ENCODE data around the gene AJM1. TPM values are rescaled to one million over a fixed set of nuclear protein-coding genes. Genes with fewer than 3 reads are reported as not detected.

Gene AJM1
- total RNA-seq, 1 experiment from 2014 or later: 7.2 TPM

DNA sequence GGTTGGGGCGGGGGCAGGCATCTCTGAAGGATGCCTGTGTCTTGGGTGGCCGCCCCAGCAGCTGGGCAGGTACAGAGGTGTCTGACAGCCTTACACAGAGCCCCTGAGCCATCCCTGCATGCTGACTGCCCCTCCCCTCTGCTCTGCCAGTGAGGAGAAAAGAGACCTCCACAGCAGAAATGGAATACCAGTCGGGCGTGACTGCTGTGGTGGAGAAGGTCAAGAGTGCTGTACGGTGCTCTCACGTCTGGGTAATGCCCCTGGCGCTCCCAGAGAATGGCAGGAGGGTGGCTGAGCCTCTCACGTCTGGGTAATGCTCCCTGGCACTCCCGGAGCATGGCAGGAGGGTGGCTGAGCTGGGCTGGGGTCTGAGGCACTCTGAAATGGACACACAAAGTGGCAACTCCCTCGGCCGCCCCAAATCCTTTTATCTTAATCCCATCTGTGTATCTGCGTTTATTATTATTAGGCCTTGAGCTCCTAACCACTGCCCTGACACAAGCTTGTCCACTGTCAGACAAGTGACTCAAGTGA, 37.0 kb upstream of the AJM1 start:
- in situ Hi-C loops (cut with HindIII; ENCODE audit: low pct_unique_long_range_greater_than_20kb, low sequenced_read_pairs): no loop called here
- H3K27me3 ChIP-seq (ENCODE audit: control insufficient read depth, insufficient read depth, low read length): no peaks in the 10 kb centered on the region
- intact Hi-C loops (cut with micrococcal nuclease; ENCODE audit: unreplicated experiment): no loop called here
- ATAC-seq (no peak), DNase-seq (ENCODE audit: low read depth, low spot score) (no peak)
- H3K36me3 ChIP-seq (ENCODE audit: control insufficient read depth, insufficient read depth, low read length): peaks cover 4% of the 10 kb centered on the region
- no TSS peak for BruUV-seq (replicated peaks)
- no peak overlapping the region for H3K27ac ChIP-seq (ENCODE audit: low read length)
- no peaks in the 10 kb centered on the region for H3K9me3 ChIP-seq (ENCODE audit: control insufficient read depth, insufficient read depth, low read depth, low read length)
- TF ChIP-seq TCF7L2 (IDR thresholded peaks at IDR 0.05; ENCODE audit: low read depth, low read length) (no peak), POLR2AphosphoS5 (IDR thresholded peaks at IDR 0.05; ENCODE audit: low read depth, low read length) (no peak), SIN3A (IDR thresholded peaks at IDR 0.05; ENCODE audit: borderline replicate concordance, insufficient read depth, low read depth, low read length) (no peak)
- TF ChIP-seq, protein P1, sequence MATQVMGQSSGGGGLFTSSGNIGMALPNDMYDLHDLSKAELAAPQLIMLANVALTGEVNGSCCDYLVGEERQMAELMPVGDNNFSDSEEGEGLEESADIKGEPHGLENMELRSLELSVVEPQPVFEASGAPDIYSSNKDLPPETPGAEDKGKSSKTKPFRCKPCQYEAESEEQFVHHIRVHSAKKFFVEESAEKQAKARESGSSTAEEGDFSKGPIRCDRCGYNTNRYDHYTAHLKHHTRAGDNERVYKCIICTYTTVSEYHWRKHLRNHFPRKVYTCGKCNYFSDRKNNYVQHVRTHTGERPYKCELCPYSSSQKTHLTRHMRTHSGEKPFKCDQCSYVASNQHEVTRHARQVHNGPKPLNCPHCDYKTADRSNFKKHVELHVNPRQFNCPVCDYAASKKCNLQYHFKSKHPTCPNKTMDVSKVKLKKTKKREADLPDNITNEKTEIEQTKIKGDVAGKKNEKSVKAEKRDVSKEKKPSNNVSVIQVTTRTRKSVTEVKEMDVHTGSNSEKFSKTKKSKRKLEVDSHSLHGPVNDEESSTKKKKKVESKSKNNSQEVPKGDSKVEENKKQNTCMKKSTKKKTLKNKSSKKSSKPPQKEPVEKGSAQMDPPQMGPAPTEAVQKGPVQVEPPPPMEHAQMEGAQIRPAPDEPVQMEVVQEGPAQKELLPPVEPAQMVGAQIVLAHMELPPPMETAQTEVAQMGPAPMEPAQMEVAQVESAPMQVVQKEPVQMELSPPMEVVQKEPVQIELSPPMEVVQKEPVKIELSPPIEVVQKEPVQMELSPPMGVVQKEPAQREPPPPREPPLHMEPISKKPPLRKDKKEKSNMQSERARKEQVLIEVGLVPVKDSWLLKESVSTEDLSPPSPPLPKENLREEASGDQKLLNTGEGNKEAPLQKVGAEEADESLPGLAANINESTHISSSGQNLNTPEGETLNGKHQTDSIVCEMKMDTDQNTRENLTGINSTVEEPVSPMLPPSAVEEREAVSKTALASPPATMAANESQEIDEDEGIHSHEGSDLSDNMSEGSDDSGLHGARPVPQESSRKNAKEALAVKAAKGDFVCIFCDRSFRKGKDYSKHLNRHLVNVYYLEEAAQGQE (IDR thresholded peaks at IDR 0.05; ENCODE audit: insufficient read depth in 1 of 2, low read depth in 2 of 2, low read length in 1 of 2): no peak
- TF ChIP-seq, protein P2, sequence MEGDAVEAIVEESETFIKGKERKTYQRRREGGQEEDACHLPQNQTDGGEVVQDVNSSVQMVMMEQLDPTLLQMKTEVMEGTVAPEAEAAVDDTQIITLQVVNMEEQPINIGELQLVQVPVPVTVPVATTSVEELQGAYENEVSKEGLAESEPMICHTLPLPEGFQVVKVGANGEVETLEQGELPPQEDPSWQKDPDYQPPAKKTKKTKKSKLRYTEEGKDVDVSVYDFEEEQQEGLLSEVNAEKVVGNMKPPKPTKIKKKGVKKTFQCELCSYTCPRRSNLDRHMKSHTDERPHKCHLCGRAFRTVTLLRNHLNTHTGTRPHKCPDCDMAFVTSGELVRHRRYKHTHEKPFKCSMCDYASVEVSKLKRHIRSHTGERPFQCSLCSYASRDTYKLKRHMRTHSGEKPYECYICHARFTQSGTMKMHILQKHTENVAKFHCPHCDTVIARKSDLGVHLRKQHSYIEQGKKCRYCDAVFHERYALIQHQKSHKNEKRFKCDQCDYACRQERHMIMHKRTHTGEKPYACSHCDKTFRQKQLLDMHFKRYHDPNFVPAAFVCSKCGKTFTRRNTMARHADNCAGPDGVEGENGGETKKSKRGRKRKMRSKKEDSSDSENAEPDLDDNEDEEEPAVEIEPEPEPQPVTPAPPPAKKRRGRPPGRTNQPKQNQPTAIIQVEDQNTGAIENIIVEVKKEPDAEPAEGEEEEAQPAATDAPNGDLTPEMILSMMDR (IDR thresholded peaks at IDR 0.05): no peak
- H3K4me3 ChIP-seq (ENCODE audit: low read depth in 2 of 2, low read length in 2 of 2): no peak overlapping the region
- ChIA-PET CTCF (no interaction called here), POLR2A (no interaction called here)
- peaks cover 17% of the 10 kb centered on the region for H3K4me1 ChIP-seq (ENCODE audit: control insufficient read depth, insufficient read depth, low read length)

DNA sequence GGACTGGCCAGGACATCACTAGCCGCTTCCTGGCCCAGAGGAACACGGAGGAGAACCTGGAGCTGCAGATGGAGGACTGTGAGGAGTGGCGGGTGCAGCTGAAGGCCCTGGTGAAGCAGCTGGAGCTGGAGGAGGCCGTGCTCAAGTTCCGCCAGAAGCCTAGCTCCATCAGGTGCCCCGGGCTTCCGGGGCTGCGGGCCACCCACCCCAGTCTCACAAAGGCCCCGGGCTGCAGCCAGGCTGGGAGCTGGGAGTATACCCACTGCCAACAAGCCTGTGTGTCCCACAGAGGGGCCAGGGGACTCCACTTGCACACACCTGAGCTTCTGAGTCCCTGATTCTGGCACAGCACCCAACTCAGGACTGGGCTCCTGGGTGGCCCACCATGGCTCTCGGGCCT, 36.2 kb upstream of the AJM1 start:
- DNase-seq (ENCODE audit: low read depth, low spot score) (no peak), ATAC-seq (no peak)
- Histone ChIP-seq H3K27ac (ENCODE audit: low read length) (no peak overlapping the region), H3K36me3 (ENCODE audit: control insufficient read depth, insufficient read depth, low read length) (peaks cover 4% of the 10 kb centered on the region), H3K9me3 (ENCODE audit: control insufficient read depth, insufficient read depth, low read depth, low read length) (no peaks in the 10 kb centered on the region), H3K4me3 (ENCODE audit: low read depth in 2 of 2, low read length in 2 of 2) (no peak overlapping the region), H3K4me1 (ENCODE audit: control insufficient read depth, insufficient read depth, low read length) (peaks cover 17% of the 10 kb centered on the region), H3K27me3 (ENCODE audit: control insufficient read depth, insufficient read depth, low read length) (no peaks in the 10 kb centered on the region)
- CTCF ChIA-PET: no interaction called here
- TF ChIP-seq SIN3A (IDR thresholded peaks at IDR 0.05; ENCODE audit: borderline replicate concordance, insufficient read depth, low read depth, low read length) (no peak), TCF7L2 (IDR thresholded peaks at IDR 0.05; ENCODE audit: low read depth, low read length) (no peak), POLR2AphosphoS5 (IDR thresholded peaks at IDR 0.05; ENCODE audit: low read depth, low read length) (no peak)
- TF ChIP-seq, protein P2 (IDR thresholded peaks at IDR 0.05): no peak
- TF ChIP-seq, protein P1 (IDR thresholded peaks at IDR 0.05; ENCODE audit: insufficient read depth in 1 of 2, low read depth in 2 of 2, low read length in 1 of 2): no peak
- POLR2A ChIA-PET: no interaction called here
- in situ Hi-C loops (cut with HindIII; ENCODE audit: low pct_unique_long_range_greater_than_20kb, low sequenced_read_pairs): no loop called here
- no TSS peak for BruUV-seq (replicated peaks)
- intact Hi-C loops (cut with micrococcal nuclease; ENCODE audit: unreplicated experiment): no loop called here

Measured in Panc1 (cell line).